Measurements from ENCODE around the gene CERCAM. TPM values are rescaled to one million over a fixed set of nuclear protein-coding genes. Genes with fewer than 3 reads are reported as not detected.
"Not testable (repeated sequence)": the region's sequence is repeated elsewhere in the genome, so short reads cannot be mapped to it uniquely, and the experiment has no call there.

Gene CERCAM
- total RNA-seq, 4 donors from 2014 or later = 2.2 to 18.3 (median 6.2) TPM

GRCh38 chr9:128442150-128442549 is 21.5 kb downstream of the CERCAM start:
- H3K4me1 ChIP-seq = peaks cover 0 to 10% (median 3%) of the 10 kb centered on the region in 3 donors
- H3K4me3 ChIP-seq = no peak overlapping the region
- no peaks in the 10 kb centered on the region for H3K36me3 ChIP-seq
- H3K9me3 ChIP-seq = no peaks in the 10 kb centered on the region
- 42 to 43% methylated on average over 6 of the region's 6 CpGs for WGBS, 2 donors
- TF ChIP-seq POLR2A (IDR thresholded peaks at IDR 0.05) = no peak
- TF ChIP-seq CTCF (IDR thresholded peaks at IDR 0.05) = no peak
- no peak for DNase-seq
- no peak overlapping the region for H3K27ac ChIP-seq
- intact Hi-C loops (cut with DNase I) = no loop called here
- H3K27me3 ChIP-seq = peaks cover 0 to 11% (median 0%) of the 10 kb centered on the region in 4 donors

GRCh38 chr9:128446505-128446904 is 25.8 kb downstream of the CERCAM start:
- DNase-seq; H3K9me3 ChIP-seq; H3K36me3 ChIP-seq; intact Hi-C loops (cut with DNase I); H3K4me1 ChIP-seq; H3K27ac ChIP-seq; H3K4me3 ChIP-seq: not testable (repeated sequence)
- 93% methylated on average over 5 of the region's 5 CpGs for WGBS, 2 donors
- peaks cover 0 to 11% (median 0%) of the 10 kb centered on the region in 4 donors for H3K27me3 ChIP-seq

- Histone ChIP-seq H3K9me3 (no peaks in the 10 kb centered on the region), H3K4me1 (no peaks in the 10 kb centered on the region), H3K27ac (no peak overlapping the region), H3K27me3 (peaks cover 0 to 11% (median 0%) of the 10 kb centered on the region in 4 donors), H3K36me3 (no peaks in the 10 kb centered on the region), H3K4me3 (no peak overlapping the region)
- no peak for DNase-seq
- intact Hi-C loops (cut with DNase I) = no loop called here
- TF ChIP-seq POLR2A (IDR thresholded peaks at IDR 0.05) = no peak
- no peak for TF ChIP-seq CTCF (IDR thresholded peaks at IDR 0.05)
- 100% methylated on average over 2 of the region's 2 CpGs for WGBS, 2 donors
Measured at GRCh38 chr9:128448746-128449145, 28.1 kb downstream of the CERCAM start.

GRCh38 chr9:128454991-128455390 is 34.3 kb downstream of the CERCAM start:
- whole genome bisulfite sequencing, 2 donors = 84 to 89% methylated on average over 11 to 14 of the region's 14 CpGs
- no peak for TF ChIP-seq POLR2A (IDR thresholded peaks at IDR 0.05)
- TF ChIP-seq CTCF (IDR thresholded peaks at IDR 0.05) = no peak
- Histone ChIP-seq H3K27me3 (no peaks in the 10 kb centered on the region), H3K36me3 (peaks cover 0 to 8% (median under 1%) of the 10 kb centered on the region in 3 donors), H3K4me3 (no peak overlapping the region), H3K4me1 (peaks cover 6 to 23% (median 13%) of the 10 kb centered on the region in 3 donors), H3K9me3 (no peaks in the 10 kb centered on the region), H3K27ac (no peak overlapping the region)
- no peak for DNase-seq
- intact Hi-C loops (cut with DNase I) = no loop called here

- TF ChIP-seq CTCF (IDR thresholded peaks at IDR 0.05) (no peak), POLR2A (IDR thresholded peaks at IDR 0.05) (peak in 2 of 4 donors; percentile 60 to 68)
- H3K4me1 ChIP-seq = peaks cover 6 to 23% (median 13%) of the 10 kb centered on the region in 3 donors
- H3K36me3 ChIP-seq = peaks cover 9 to 19% (median 11%) of the 10 kb centered on the region in 3 donors
- WGBS, 2 donors = 0% methylated on average over 2 to 9 of the region's 82 CpGs
- H3K4me3 ChIP-seq = peak within 1 kb of the TSS; percentile 82 to 96 (median 89)
- peak within 1 kb of the TSS; percentile 76 to 97 (median 88) for H3K27ac ChIP-seq
- H3K9me3 ChIP-seq = no peaks in the 10 kb centered on the region
- peak; percentile 88 for DNase-seq
- H3K27me3 ChIP-seq = no peaks in the 10 kb centered on the region
- intact Hi-C loops (cut with DNase I) = no loop called here
Measured at GRCh38 chr9:128455849-128456612, 35.4 kb downstream of the CERCAM start, which contains the start of gene ODF2. TSS of gene ODF2 (plus strand) at chr9:128456006. CDS start at chr9:128456092, 86 bp downstream.

All from esophagus squamous epithelium (tissue), 5 donors.